H9 (cell line): Measurements from ENCODE around the gene CDH4. TPM values are rescaled to one million over a fixed set of nuclear protein-coding genes. Genes with fewer than 3 reads are reported as not detected.
A peak's percentile ranks its signal among the peaks of the same experiment; 100 is the strongest.

ENCODE experiments used
- DNase-seq: peaks from one replicate; pipeline ENCODE4 v3.0.0-alpha.2; 2017
- H2AFZ ChIP-seq: one replicate; pipeline ENCODE4 v1.6.1; 2013; ENCODE audit warnings: mild to moderate bottlenecking, low read length, control low read depth, moderate library complexity
- H2AK5ac ChIP-seq: 2 replicates; pipeline ENCODE4 v1.6.1; 2013; ENCODE audit warnings: low read length, control low read depth, mixed read lengths; ENCODE audit not compliant: insufficient read length
- H2BK120ac ChIP-seq: one replicate; pipeline ENCODE4 v1.6.1; 2013; ENCODE audit warnings: low read depth, mild to moderate bottlenecking, low read length, control low read depth, inconsistent platforms; ENCODE audit not compliant: poor library complexity, severe bottlenecking
- H2BK12ac ChIP-seq: 2 replicates; pipeline ENCODE4 v1.6.1; 2013; ENCODE audit warnings: low read length, control low read depth, mixed read lengths, low read depth; ENCODE audit not compliant: insufficient read length
- H2BK15ac ChIP-seq: 2 replicates; pipeline ENCODE4 v1.6.1; 2013; ENCODE audit warnings: low read depth, low read length, control low read depth
- H2BK20ac ChIP-seq: one replicate; pipeline ENCODE4 v1.6.1; 2013; ENCODE audit warnings: low read depth, mild to moderate bottlenecking, low read length, control low read depth, inconsistent platforms; ENCODE audit not compliant: poor library complexity, severe bottlenecking
- H2BK5ac ChIP-seq: 2 replicates; pipeline ENCODE4 v1.6.1; 2013; ENCODE audit warnings: low read length, control low read depth, mixed read lengths; ENCODE audit not compliant: insufficient read length
- H3K14ac ChIP-seq: 2 replicates; pipeline ENCODE4 v1.6.1; 2013; ENCODE audit warnings: low read length, control low read depth; ENCODE audit not compliant: insufficient read depth
- H3K18ac ChIP-seq: 2 replicates; pipeline ENCODE4 v1.6.1; 2013; ENCODE audit warnings: low read depth, mild to moderate bottlenecking, mixed read lengths, low read length, control low read depth; ENCODE audit not compliant: insufficient read length
- H3K23ac ChIP-seq: 2 replicates; pipeline ENCODE4 v1.6.1; 2013; ENCODE audit warnings: low read length, control low read depth, mixed read lengths, low read depth; ENCODE audit not compliant: insufficient read length
- H3K23me2 ChIP-seq: 2 replicates; pipeline ENCODE4 v1.6.1; 2013; ENCODE audit warnings: low read depth, mild to moderate bottlenecking, mixed read lengths, low read length, control low read depth; ENCODE audit not compliant: insufficient read length, poor library complexity, severe bottlenecking
- H3K27ac ChIP-seq: 2 replicates; pipeline ENCODE4 v1.5.1; 2013; ENCODE audit warnings: low read length, control low read depth, mixed read lengths, low read depth; ENCODE audit not compliant: insufficient read length
- H3K27me3 ChIP-seq: 2 replicates; pipeline ENCODE4 v1.6.1; 2013; ENCODE audit warnings: low read length, control low read depth, inconsistent platforms; ENCODE audit not compliant: insufficient read depth
- H3K4ac ChIP-seq: 2 replicates; pipeline ENCODE4 v1.6.1; 2013; ENCODE audit warnings: low read depth, mild to moderate bottlenecking, control low read depth, inconsistent platforms, low read length, moderate library complexity
- H3K4me1 ChIP-seq: 2 replicates; pipeline ENCODE4 v1.6.1; 2013; ENCODE audit warnings: low read length, control low read depth, inconsistent platforms; ENCODE audit not compliant: insufficient read depth
- H3K4me2 ChIP-seq: 2 replicates; pipeline ENCODE4 v1.6.1; 2013; ENCODE audit warnings: low read length, control low read depth, mixed read lengths; ENCODE audit not compliant: insufficient read length, insufficient read depth
- H3K56ac ChIP-seq: 2 replicates; pipeline ENCODE4 v1.6.1; 2013; ENCODE audit warnings: low read depth, mild to moderate bottlenecking, mixed read lengths, low read length, control low read depth; ENCODE audit not compliant: insufficient read length
- H3K79me1 ChIP-seq: 2 replicates; pipeline ENCODE4 v1.6.1; 2013; ENCODE audit warnings: low read depth, mild to moderate bottlenecking, moderate library complexity, low read length, control low read depth, inconsistent platforms; ENCODE audit not compliant: insufficient read depth, poor library complexity, severe bottlenecking
- H3K79me2 ChIP-seq: 2 replicates; pipeline ENCODE4 v1.6.1; 2013; ENCODE audit warnings: low read length, control low read depth, inconsistent platforms; ENCODE audit not compliant: insufficient read depth
- H3K9ac ChIP-seq: 2 replicates; pipeline ENCODE4 v1.6.1; 2013; ENCODE audit warnings: low read length, control low read depth, mixed read lengths; ENCODE audit not compliant: insufficient read length; ENCODE audit errors: extremely low read depth
- H3K9me3 ChIP-seq: one replicate; pipeline ENCODE4 v1.6.1; 2013; ENCODE audit warnings: low read depth, low read length, inconsistent platforms; ENCODE audit not compliant: control insufficient read depth
- H3T11ph ChIP-seq: one replicate; pipeline ENCODE4 v1.6.1; 2013; ENCODE audit warnings: mild to moderate bottlenecking, low read length, control low read depth, inconsistent platforms
- H4K20me1 ChIP-seq: one replicate; pipeline ENCODE4 v1.6.1; 2013; ENCODE audit not compliant: control insufficient read depth, insufficient read length, insufficient read depth
- H4K5ac ChIP-seq: 2 replicates; pipeline ENCODE4 v1.6.1; 2013; ENCODE audit warnings: low read depth, mild to moderate bottlenecking, mixed read lengths, low read length, control low read depth; ENCODE audit not compliant: insufficient read length
- H4K8ac ChIP-seq: replicated peaks from 2 replicates; pipeline ENCODE4 v1.6.1; 2013; ENCODE audit warnings: low read length, control low read depth, mixed read lengths, low read depth; ENCODE audit not compliant: insufficient read length
- H4K91ac ChIP-seq: 2 replicates; pipeline ENCODE4 v1.6.1; 2013; ENCODE audit warnings: low read depth, mild to moderate bottlenecking, moderate library complexity, mixed read lengths, low read length, control low read depth; ENCODE audit not compliant: insufficient read length
- H3K27ac Mint-ChIP-seq, 3 experiments: 2 replicates in 2 of 3; 3 replicates in 1 of 3; pipeline ENCODE4 v1.8.0; 2020 to 2021; ENCODE audit warnings: mixed read lengths in 3 of 3, mild to moderate bottlenecking in 1 of 3, moderate library complexity in 1 of 3
- H3K27me3 Mint-ChIP-seq: 2 replicates; pipeline ENCODE4 v1.8.0; 2021; ENCODE audit warnings: low read depth, mild to moderate bottlenecking, moderate library complexity, mixed read lengths
- H3K36me3 Mint-ChIP-seq, 3 experiments: 2 replicates in 2 of 3; 3 replicates in 1 of 3; pipeline ENCODE4 v1.8.0; 2020 to 2021; ENCODE audit warnings: low read depth in 3 of 3, mixed read lengths in 3 of 3; ENCODE audit not compliant: insufficient read depth in 1 of 3
- H3K4me1 Mint-ChIP-seq, 2 experiments: 2 replicates each; pipeline ENCODE4 v1.8.0; 2020; ENCODE audit warnings: mixed read lengths in 2 of 2
- H3K4me3 Mint-ChIP-seq, 2 experiments: 2 replicates in 1 of 2; 3 replicates in 1 of 2; pipeline ENCODE4 v1.8.0; 2020 to 2021; ENCODE audit warnings: mild to moderate bottlenecking in 2 of 2, mixed read lengths in 2 of 2, moderate library complexity in 1 of 2
- H3K9me3 Mint-ChIP-seq, 2 experiments: 2 replicates in 1 of 2; 3 replicates in 1 of 2; pipeline ENCODE4 v1.8.0; 2020; ENCODE audit warnings: mild to moderate bottlenecking in 2 of 2, mixed read lengths in 2 of 2, moderate library complexity in 1 of 2
- CTCF ChIP-seq: fragments of 200-600 bp; sonication (generic); conservative IDR thresholded peaks from 3 replicates; pipeline ENCODE4 v1.8.0; 2021; ENCODE audit warnings: antibody characterized with exemption, mild to moderate bottlenecking
- WGBS: extraction: QIAGEN DNeasy Blood & Tissue Kit; methylation state at CpG from one replicate; pipeline ENCODE4 v1.1.7; 2013; ENCODE audit warnings: missing lambda C conversion rate, low lambda C conversion rate, mixed read lengths; ENCODE audit not compliant: insufficient read length; ENCODE audit errors: extremely low coverage; 5-methylcytosine and 5-hydroxymethylcytosine counted together
- total RNA-seq: library from RNA; stranded (reverse); gene quantifications from 2 replicates; pipeline ENCODE4 v1.2.1, GENCODE V29; 2021

The CDH4 gene
- total RNA-seq, 1 experiment from 2014 or later, result 3.0 TPM

- Histone ChIP-seq H4K20me1 (no peaks in the 10 kb centered on the region), H3K9me3 (no peaks in the 10 kb centered on the region), H4K5ac (no peak overlapping the region), H2AK5ac (no peak overlapping the region), H2BK5ac (no peak overlapping the region), H2BK15ac (no peak overlapping the region), H2BK20ac (no peak overlapping the region), H3K9ac (no peak overlapping the region), H3T11ph (no peak overlapping the region), H4K91ac (no peak overlapping the region), H3K56ac (no peak overlapping the region), H3K23me2 (no peaks in the 10 kb centered on the region), H3K23ac (no peak overlapping the region), H3K27me3 (no peaks in the 10 kb centered on the region; the same call in 1 of the 2 replicates), H3K18ac (no peak overlapping the region), H3K4me1 (no peaks in the 10 kb centered on the region), H3K4me2 (no peak overlapping the region), H2BK120ac (no peak overlapping the region), H2BK12ac (no peak overlapping the region), H3K14ac (no peak overlapping the region), H2AFZ (no peak overlapping the region), H3K4ac (no peak overlapping the region), H3K79me2 (no peaks in the 10 kb centered on the region), H3K27ac (no peak overlapping the region), H4K8ac (no peak overlapping the region), H3K79me1 (no peaks in the 10 kb centered on the region)
- H3K4me1 Mint-ChIP-seq, result peaks cover 21 to 23% of the 10 kb centered on the region in 2 experiments
- TF ChIP-seq CTCF, result no peak
- H3K36me3 Mint-ChIP-seq, result peaks cover 0 to 11% (median 6%) of the 10 kb centered on the region in 3 experiments; a peak in 5 of 7 replicates
- no peak overlapping the region for H3K4me3 Mint-ChIP-seq
- no CpG with 5 or more reads among the region's 12 CpGs for WGBS
- DNase-seq, result peak; percentile 24
- H3K27ac Mint-ChIP-seq, result no peak overlapping the region; a peak in 1 of 7 replicates
- H3K9me3 Mint-ChIP-seq, result peaks cover 8 to 9% of the 10 kb centered on the region in 2 experiments
- peaks cover 24% of the 10 kb centered on the region for H3K27me3 Mint-ChIP-seq
These were observed 224.9 kb downstream of the CDH4 start for GRCh38 chr20:61476956-61477355.
